ENCODE results near the gene RASGRF2. TPM values are rescaled to one million over a fixed set of nuclear protein-coding genes. Genes with fewer than 3 reads are reported as not detected.

Gene RASGRF2
- total RNA-seq, 4 donors from 2014 or later = 3.3 to 26.4 (median 12.3) TPM

- Histone ChIP-seq H3K27me3 (no peaks in the 10 kb centered on the region), H3K4me1 (no peaks in the 10 kb centered on the region), H3K9me3 (no peaks in the 10 kb centered on the region), H3K36me3 (no peaks in the 10 kb centered on the region), H3K4me3 (no peak overlapping the region), H3K27ac (no peak overlapping the region)
- intact Hi-C loops (cut with DNase I; ENCODE audit: low total_unique reads) = no loop called here
- no peak for DNase-seq
- TF ChIP-seq CTCF (IDR thresholded peaks at IDR 0.05) = no peak
- TF ChIP-seq POLR2A (IDR thresholded peaks at IDR 0.05) = no peak
Observed at GRCh38 chr5:81212211-81212751, 252.1 kb downstream of the RASGRF2 start.

DNA sequence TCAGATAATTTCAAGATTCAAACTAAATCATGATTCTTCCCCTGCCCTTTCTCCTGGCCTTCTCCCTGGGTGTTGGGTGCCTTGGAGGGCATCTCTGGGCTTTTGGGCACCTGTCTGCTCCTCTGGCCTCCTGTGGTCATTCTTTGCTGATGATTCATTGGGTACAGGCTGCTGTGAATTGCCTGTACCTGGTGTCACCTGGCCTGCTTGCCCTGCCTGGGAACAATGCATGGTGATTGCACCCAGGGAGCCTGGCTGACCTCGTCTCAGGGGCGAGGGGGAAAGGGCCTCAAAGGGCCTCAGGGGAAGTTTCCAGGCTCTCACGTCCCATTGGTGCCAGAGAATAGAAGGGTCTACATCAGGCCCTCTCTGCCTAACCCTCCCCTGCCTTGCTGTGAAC lies 252.9 kb downstream of the RASGRF2 start:
- intact Hi-C loops (cut with DNase I; ENCODE audit: low total_unique reads) = no loop called here
- Histone ChIP-seq H3K36me3 (no peaks in the 10 kb centered on the region), H3K27ac (no peak overlapping the region), H3K9me3 (no peaks in the 10 kb centered on the region), H3K27me3 (no peaks in the 10 kb centered on the region), H3K4me1 (no peaks in the 10 kb centered on the region), H3K4me3 (no peak overlapping the region)
- TF ChIP-seq CTCF (IDR thresholded peaks at IDR 0.05) (no peak), POLR2A (IDR thresholded peaks at IDR 0.05) (no peak)
- DNase-seq = no peak

- no peak overlapping the region for H3K27ac ChIP-seq
- H3K4me3 ChIP-seq = no peak overlapping the region
- H3K27me3 ChIP-seq = no peaks in the 10 kb centered on the region
- no peak for DNase-seq
- H3K9me3 ChIP-seq = no peaks in the 10 kb centered on the region
- H3K4me1 ChIP-seq = no peaks in the 10 kb centered on the region
- H3K36me3 ChIP-seq = no peaks in the 10 kb centered on the region
- intact Hi-C loops (cut with DNase I; ENCODE audit: low total_unique reads) = no loop called here
- no peak for TF ChIP-seq CTCF (IDR thresholded peaks at IDR 0.05)
- TF ChIP-seq POLR2A (IDR thresholded peaks at IDR 0.05) = no peak
Observed at GRCh38 chr5:81214848-81215247, 254.7 kb downstream of the RASGRF2 start.

DNA sequence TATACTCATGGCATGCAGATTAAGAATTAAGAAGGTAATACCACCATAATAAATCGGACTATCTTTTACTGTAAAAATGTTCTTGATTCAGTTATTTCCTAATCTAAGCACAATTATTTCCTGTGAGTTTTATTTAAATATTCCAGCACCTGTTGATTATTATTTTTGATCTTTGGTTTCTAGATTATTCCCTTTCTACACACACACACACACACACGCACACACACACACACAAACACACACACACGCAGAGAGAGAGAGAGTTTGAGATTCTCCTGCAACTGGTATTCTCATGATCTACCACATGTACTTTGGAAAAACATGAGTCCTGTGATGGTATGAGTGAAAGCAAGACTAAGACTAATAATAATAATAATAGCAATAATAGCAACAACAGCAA lies 256.0 kb downstream of the RASGRF2 start:
- no peak for DNase-seq
- H3K36me3 ChIP-seq = no peaks in the 10 kb centered on the region
- TF ChIP-seq POLR2A (IDR thresholded peaks at IDR 0.05) = no peak
- TF ChIP-seq CTCF (IDR thresholded peaks at IDR 0.05) = no peak
- no peak overlapping the region for H3K4me3 ChIP-seq
- H3K4me1 ChIP-seq = no peaks in the 10 kb centered on the region
- H3K27me3 ChIP-seq = no peaks in the 10 kb centered on the region
- H3K9me3 ChIP-seq = no peaks in the 10 kb centered on the region
- H3K27ac ChIP-seq = no peak overlapping the region
- intact Hi-C loops (cut with DNase I; ENCODE audit: low total_unique reads) = no loop called here

DNA sequence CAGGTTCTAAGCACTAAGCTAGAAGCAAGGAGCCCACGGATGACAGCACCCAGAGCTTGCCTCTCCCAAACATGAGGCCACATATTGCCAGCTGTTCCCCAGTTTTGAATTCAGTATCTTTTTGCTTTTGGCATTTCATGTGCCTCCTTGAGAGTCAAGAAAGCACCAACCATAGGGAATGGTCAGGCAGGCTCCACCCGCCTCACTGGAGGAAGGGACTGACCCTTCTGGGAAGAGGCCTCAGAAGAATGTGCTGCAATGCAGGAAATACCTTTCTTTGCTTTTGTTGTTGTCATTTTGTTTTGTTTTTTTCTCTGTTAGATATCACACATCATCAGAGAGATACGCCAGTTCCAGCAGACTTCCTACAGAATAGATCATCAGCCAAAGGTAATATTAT lies 259.2 kb downstream of the RASGRF2 start:
- TF ChIP-seq CTCF (IDR thresholded peaks at IDR 0.05) (no peak), POLR2A (IDR thresholded peaks at IDR 0.05) (no peak)
- Histone ChIP-seq H3K27me3 (no peaks in the 10 kb centered on the region), H3K4me3 (no peak overlapping the region), H3K36me3 (no peaks in the 10 kb centered on the region), H3K9me3 (no peaks in the 10 kb centered on the region), H3K4me1 (no peaks in the 10 kb centered on the region), H3K27ac (no peak overlapping the region)
- DNase-seq = no peak
- intact Hi-C loops (cut with DNase I; ENCODE audit: low total_unique reads) = no loop called here

Data from uterus (tissue), 4 donors.